Left ventricle myocardium inferior (tissue), 1 donor: Measurements from ENCODE around the gene IGFBP6. TPM values are rescaled to one million over a fixed set of nuclear protein-coding genes. Genes with fewer than 3 reads are reported as not detected.

Source experiments
- DNase-seq: peaks from one replicate; pipeline ENCODE4 v3.0.0-alpha.2; 2020
- H3K27ac ChIP-seq: fragments of 200-600 bp; replicated peaks from 2 replicates; pipeline ENCODE4 v1.8.0; 2021
- H3K27me3 ChIP-seq: fragments of 200-600 bp; 2 replicates; pipeline ENCODE4 v1.8.0; 2021; ENCODE audit warnings: low read depth
- H3K36me3 ChIP-seq: fragments of 200-600 bp; 2 replicates; pipeline ENCODE4 v1.8.0; 2021
- H3K4me1 ChIP-seq: fragments of 200-600 bp; 2 replicates; pipeline ENCODE4 v1.8.0; 2021
- H3K4me3 ChIP-seq: fragments of 200-600 bp; 2 replicates; pipeline ENCODE4 v1.8.0; 2021; ENCODE audit warnings: mild to moderate bottlenecking, moderate library complexity
- H3K9me3 ChIP-seq: fragments of 200-600 bp; replicated peaks from 2 replicates; pipeline ENCODE4 v1.8.0; 2021
- intact Hi-C: fragments of 100-400 bp; cut with micrococcal nuclease; formaldehyde crosslinking; loops from one replicate; pipeline ENCODE4 v1.11.0; 2022
- total RNA-seq: library from RNA; stranded (reverse); fragmentation: NEBNext Ultra II Directional; extraction: Animal tissue kit (Norgen Biotek cat#: 25700); gene quantifications from one replicate; pipeline ENCODE4 v1.2.1, GENCODE V29; 2021
- TF ChIP-seq, protein P1 (sequence below): fragments of 200-600 bp; IDR thresholded peaks from 2 replicates; pipeline ENCODE4 v1.8.0; 2021; ENCODE audit warnings: antibody characterized with exemption, mild to moderate bottlenecking, borderline replicate concordance
- donor health status: DM: no; HTN: yes; CAD: no; lungs with severe emphysema.

IGFBP6 gene
- total RNA-seq, 1 donor from 2014 or later: 53.0 TPM

DNA sequence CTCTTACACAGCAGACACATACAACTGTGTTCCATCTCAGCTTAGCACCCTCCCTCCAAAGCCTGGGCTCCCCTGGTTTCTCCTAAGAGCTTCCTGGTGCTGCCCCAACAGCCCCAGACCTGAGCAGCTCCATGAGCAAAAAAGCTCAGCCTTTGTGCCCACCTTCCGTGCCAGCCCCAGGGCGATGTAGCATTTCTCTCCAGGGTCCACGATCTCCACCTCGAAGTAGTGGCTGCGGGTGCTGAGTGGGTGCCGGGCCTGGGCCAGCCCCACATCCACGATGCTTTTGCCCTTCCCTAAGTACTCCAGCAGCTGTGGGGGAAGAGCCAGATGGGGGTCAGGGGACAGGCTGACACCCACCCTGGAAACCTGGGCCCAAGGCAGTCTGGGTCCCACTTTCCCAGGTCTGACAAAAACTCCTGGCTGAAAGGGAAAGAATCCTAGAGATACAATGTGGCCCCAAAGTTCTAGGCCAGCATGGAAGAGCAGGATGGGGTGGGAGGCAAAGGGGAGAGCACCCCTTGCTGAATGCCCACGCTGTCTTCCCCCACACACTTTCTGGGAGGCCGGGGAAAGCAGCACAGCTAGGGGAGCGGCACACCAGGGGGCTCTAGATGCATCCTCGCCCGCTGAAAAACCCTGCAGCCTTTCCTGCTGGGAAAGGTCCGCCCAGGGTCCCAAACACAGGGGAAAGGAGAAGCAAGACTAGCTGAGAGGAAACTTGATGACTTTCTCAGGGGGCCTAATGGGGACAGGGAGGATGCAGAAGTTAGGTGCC lies 29.3 kb upstream of the IGFBP6 start:
- intact Hi-C loops: loop anchor here (5.0 kb wide), 2 partner anchors 34 to 129 kb away; partner anchors contain the start of gene SOAT2
- Histone ChIP-seq H3K36me3 (peaks cover 30% of the 10 kb centered on the region), H3K27me3 (no peaks in the 10 kb centered on the region), H3K4me1 (peaks cover 100% of the 10 kb centered on the region), H3K4me3 (no peak overlapping the region), H3K27ac (peak overlapping the region; percentile 100), H3K9me3 (no peaks in the 10 kb centered on the region)
- DNase-seq: no peak
- TF ChIP-seq, protein P1, sequence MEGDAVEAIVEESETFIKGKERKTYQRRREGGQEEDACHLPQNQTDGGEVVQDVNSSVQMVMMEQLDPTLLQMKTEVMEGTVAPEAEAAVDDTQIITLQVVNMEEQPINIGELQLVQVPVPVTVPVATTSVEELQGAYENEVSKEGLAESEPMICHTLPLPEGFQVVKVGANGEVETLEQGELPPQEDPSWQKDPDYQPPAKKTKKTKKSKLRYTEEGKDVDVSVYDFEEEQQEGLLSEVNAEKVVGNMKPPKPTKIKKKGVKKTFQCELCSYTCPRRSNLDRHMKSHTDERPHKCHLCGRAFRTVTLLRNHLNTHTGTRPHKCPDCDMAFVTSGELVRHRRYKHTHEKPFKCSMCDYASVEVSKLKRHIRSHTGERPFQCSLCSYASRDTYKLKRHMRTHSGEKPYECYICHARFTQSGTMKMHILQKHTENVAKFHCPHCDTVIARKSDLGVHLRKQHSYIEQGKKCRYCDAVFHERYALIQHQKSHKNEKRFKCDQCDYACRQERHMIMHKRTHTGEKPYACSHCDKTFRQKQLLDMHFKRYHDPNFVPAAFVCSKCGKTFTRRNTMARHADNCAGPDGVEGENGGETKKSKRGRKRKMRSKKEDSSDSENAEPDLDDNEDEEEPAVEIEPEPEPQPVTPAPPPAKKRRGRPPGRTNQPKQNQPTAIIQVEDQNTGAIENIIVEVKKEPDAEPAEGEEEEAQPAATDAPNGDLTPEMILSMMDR: no peak

DNA sequence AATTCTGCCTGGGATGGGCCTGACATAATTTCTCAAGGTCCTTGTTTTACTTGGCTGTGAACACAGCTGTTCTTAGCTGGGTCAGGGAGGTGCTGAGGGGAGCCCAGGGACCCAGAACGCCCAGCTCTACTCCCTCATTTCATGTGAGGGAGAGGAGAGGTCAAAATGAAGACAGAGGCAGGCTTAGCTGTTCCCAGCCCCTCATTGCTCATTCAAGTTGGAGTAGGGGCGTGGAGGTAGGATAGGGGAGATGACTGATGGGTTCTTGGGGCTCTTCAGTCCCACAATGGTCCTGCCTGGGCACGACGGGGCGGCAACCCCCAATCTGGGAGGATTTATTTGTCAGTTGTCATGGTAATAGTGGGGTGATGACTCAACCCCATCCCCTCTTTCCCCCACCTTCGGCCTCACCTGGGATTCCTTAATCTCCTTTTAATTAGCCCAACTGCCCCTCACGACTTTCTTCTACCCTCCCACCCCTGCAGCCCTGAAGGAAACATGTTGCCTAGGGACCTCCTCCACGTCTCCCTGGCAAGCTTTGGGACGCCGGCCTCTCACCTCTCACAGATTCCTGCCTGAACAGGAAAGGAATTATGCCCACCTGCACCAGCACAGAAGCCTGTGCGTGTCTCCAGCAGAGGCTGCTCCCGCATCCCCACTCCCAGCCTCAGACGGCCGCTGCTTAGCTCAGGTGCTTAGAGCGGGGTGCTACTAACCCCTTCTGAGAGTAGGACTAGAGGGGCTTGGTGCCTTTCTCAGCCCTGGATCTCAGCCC lies 28.5 kb upstream of the IGFBP6 start:
- Histone ChIP-seq H3K36me3 (peaks cover 22% of the 10 kb centered on the region), H3K4me1 (peaks cover 99% of the 10 kb centered on the region)
- TF ChIP-seq, protein P1: no peak

DNA sequence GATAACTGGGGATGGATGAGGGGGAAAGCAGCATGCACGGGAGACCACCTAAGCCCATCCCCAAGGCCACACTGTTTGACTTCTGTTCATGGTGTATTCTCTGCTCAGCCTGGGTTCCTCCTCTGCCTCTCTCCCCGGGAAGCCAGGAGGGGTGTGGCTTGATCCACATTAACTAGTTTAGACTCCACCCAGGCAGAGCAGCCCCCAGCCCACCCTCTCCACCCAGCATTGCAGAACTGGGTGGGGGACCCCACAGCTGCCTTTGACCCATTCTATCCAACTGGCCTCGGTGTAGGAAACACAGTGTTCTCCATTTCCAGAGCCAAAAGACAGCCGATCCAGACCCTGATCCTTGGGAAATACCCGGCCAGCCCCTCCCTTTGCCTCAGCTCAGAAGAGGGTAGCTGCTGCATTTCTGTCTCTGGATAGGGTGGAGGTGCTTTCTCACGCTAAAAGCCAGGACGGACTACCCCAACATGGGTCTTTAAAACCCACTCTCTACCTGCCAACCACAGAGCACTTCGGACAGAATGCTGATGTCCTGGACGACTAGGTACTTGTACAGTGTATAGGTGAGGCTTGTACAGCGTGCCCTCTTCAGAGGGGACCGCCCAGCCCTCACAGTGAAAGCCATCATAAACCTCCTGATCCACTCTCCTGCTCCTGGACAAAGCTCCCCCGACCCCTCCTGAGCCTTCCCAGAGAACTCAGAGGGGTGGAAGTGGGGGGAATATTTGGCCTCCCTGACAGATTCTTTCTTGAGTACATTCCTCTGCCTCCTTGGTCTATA lies 27.7 kb upstream of the IGFBP6 start:
- DNase-seq: peak; percentile 55
- H3K4me3 ChIP-seq: no peak overlapping the region
- no peaks in the 10 kb centered on the region for H3K9me3 ChIP-seq
- TF ChIP-seq, protein P1: no peak
- intact Hi-C loops: loop anchor here (5.0 kb wide), 2 partner anchors 32 to 127 kb away; partner anchors contain the start of gene SOAT2
- H3K27me3 ChIP-seq: no peaks in the 10 kb centered on the region
- H3K4me1 ChIP-seq: peaks cover 99% of the 10 kb centered on the region
- peaks cover 26% of the 10 kb centered on the region for H3K36me3 ChIP-seq
- H3K27ac ChIP-seq: peak overlapping the region; percentile 100

More for the DNA sequence above, 28.5 kb upstream of the IGFBP6 start:
- DNase-seq: no peak
- H3K4me3 ChIP-seq: no peak overlapping the region
- no peaks in the 10 kb centered on the region for H3K9me3 ChIP-seq
- peak overlapping the region; percentile 100 for H3K27ac ChIP-seq
- intact Hi-C loops: loop anchor here (5.0 kb wide), 2 partner anchors 33 to 128 kb away; partner anchors contain the start of gene SOAT2
- no peaks in the 10 kb centered on the region for H3K27me3 ChIP-seq

DNA sequence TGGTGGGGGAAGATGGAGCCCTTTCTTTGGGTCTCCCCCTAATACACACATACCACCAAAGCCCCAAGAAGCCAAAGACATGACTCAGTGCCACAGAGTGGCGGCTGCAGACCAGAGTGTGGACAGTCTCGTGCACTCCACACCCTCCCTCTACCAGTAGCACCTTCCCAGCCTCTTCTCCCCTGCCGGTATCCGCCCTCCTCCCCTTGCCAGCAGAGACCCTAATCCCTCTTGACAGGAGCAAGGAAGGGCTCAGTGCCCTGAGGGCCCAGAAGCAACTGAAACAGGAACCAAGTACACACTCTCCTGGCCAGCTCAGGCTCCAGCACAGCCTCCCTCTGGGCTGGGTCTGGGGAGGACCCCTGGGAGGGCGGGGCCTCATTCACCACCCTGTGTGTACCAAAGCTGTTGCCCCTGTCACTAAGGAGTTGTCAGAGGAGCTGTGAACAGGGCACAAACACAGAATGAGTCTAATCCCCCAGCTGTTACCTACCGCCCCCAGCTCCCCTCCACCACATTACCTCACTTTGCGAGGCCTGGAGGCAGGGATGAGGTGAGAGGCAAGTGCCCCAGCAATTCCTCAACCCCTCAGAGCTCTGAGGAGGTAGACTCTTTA lies 26.5 kb upstream of the IGFBP6 start:
- DNase-seq: no peak
- peaks cover 32% of the 10 kb centered on the region for H3K36me3 ChIP-seq
- peak overlapping the region; percentile 38 for H3K4me3 ChIP-seq
- H3K27me3 ChIP-seq: no peaks in the 10 kb centered on the region
- H3K9me3 ChIP-seq: no peaks in the 10 kb centered on the region
- peak overlapping the region; percentile 100 for H3K27ac ChIP-seq
- intact Hi-C loops: no loop called here
- H3K4me1 ChIP-seq: peaks cover 90% of the 10 kb centered on the region
- TF ChIP-seq, protein P1: no peak
